Endothelial cell of umbilical vein (primary cell): ENCODE data around the gene EXT2. TPM values are rescaled to one million over a fixed set of nuclear protein-coding genes. Genes with fewer than 3 reads are reported as not detected.
A peak's percentile ranks its signal among the peaks of the same experiment; 100 is the strongest.

Source experiments
- BruUV-seq: library from RNA; stranded (reverse); fragments of 400-500 nt; replicated peaks from 2 replicates; lab custom pipeline; 2021; lab: Mats Ljungman, UMichigan
- CTCF ChIA-PET: fragments of 300-600, 350-600 bp; sonication (Branson Sonifier 250); formaldehyde crosslinking; loops from one replicate; lab custom pipeline; 2021; ENCODE audit warnings: antibody characterized with exemption, inconsistent platforms; lab: Charles Lee
- POLR2A ChIA-PET: fragments of 300-600, 350-600 bp; sonication (Branson Sonifier 250); formaldehyde crosslinking; loops from one replicate; lab custom pipeline; 2021; ENCODE audit warnings: antibody characterized with exemption, inconsistent platforms; lab: Charles Lee
- DNase-seq: peaks from one replicate; pipeline ENCODE4 v3.0.0-alpha.2; 2011; ENCODE audit warnings: low read depth, low spot score
- FAIRE-seq: peaks from 2 replicates; lab custom pipeline; 2011; peaks lifted over from hg19 to GRCh38; lab: Jason Lieb, UNC
- H2AFZ ChIP-seq: 2 replicates; pipeline ENCODE4 v1.6.0; 2012; ENCODE audit warnings: low read depth, low read length, control low read depth, inconsistent platforms
- H3K27ac ChIP-seq: 2 replicates; pipeline ENCODE4 v1.5.1; 2011; ENCODE audit warnings: low read depth, mild to moderate bottlenecking, control low read depth, low read length, moderate library complexity; ENCODE audit not compliant: insufficient read depth
- H3K27me3 ChIP-seq, 2 experiments: 2 replicates each; pipeline versions ENCODE4 v1.6.0 to v1.6.1; 2011; ENCODE audit warnings: low read length in 2 of 2, mixed read lengths in 1 of 2; ENCODE audit not compliant: control insufficient read depth in 2 of 2, insufficient read depth in 2 of 2
- H3K36me3 ChIP-seq, 2 experiments: 2 replicates in 1 of 2; 3 replicates in 1 of 2; pipeline ENCODE4 v1.5.1; 2011; ENCODE audit warnings: low read length in 2 of 2, mild to moderate bottlenecking in 1 of 2, moderate library complexity in 1 of 2; ENCODE audit not compliant: control insufficient read depth in 2 of 2, insufficient read depth in 2 of 2; ENCODE audit errors: extremely low read depth in 1 of 2
- H3K4me1 ChIP-seq: 3 replicates; pipeline ENCODE4 v1.5.1; 2011; ENCODE audit warnings: mild to moderate bottlenecking, low read length; ENCODE audit not compliant: control insufficient read depth, insufficient read depth; ENCODE audit errors: extremely low read depth
- H3K4me2 ChIP-seq: 2 replicates; pipeline ENCODE4 v1.6.1; 2011; ENCODE audit warnings: low read length, control low read depth, mixed read lengths; ENCODE audit not compliant: insufficient read depth
- H3K4me3 ChIP-seq, 3 experiments: fragments of 200-600 bp in 1 of 3; sonication (generic), shearing (Covaris generic) in 1 of 3; replicated peaks in 1 of 3; 2 replicates each; pipeline ENCODE4 v1.5.1; 2011 to 2016; ENCODE audit warnings: control low read depth in 3 of 3, low read length in 3 of 3, mild to moderate bottlenecking in 2 of 3, inconsistent platforms in 1 of 3, low read depth in 1 of 3, moderate library complexity in 1 of 3; ENCODE audit not compliant: insufficient read depth in 1 of 3
- H3K79me2 ChIP-seq: 2 replicates; pipeline ENCODE4 v1.6.0; 2012; ENCODE audit warnings: low read length, inconsistent platforms; ENCODE audit not compliant: control insufficient read depth, insufficient read depth
- H3K9ac ChIP-seq: replicated peaks from 2 replicates; pipeline ENCODE3; 2011; ENCODE audit warnings: low read length, control low read depth; ENCODE audit not compliant: insufficient read depth; ENCODE audit errors: extremely low read depth
- H3K9me1 ChIP-seq: replicated peaks from 3 replicates; pipeline ENCODE4 v1.6.0; 2011; ENCODE audit warnings: mild to moderate bottlenecking, low read length; ENCODE audit not compliant: control insufficient read depth, insufficient read depth; ENCODE audit errors: extremely low read depth
- H3K9me3 ChIP-seq: replicated peaks from 2 replicates; pipeline ENCODE4 v1.5.1; 2012; ENCODE audit warnings: low read length, inconsistent platforms; ENCODE audit not compliant: control insufficient read depth, insufficient read depth
- H4K20me1 ChIP-seq: replicated peaks from 2 replicates; pipeline ENCODE3; 2011; ENCODE audit warnings: mild to moderate bottlenecking, low read length; ENCODE audit not compliant: control insufficient read depth, insufficient read depth; ENCODE audit errors: extremely low read depth
- EZH2 ChIP-seq: IDR thresholded peaks from 2 replicates; pipeline ENCODE4 v1.6.1; 2012; ENCODE audit warnings: borderline replicate concordance, low read depth, mild to moderate bottlenecking, moderate library complexity, low read length, inconsistent platforms; ENCODE audit not compliant: severe bottlenecking
- FOS ChIP-seq: IDR thresholded peaks from 2 replicates; pipeline ENCODE4 v1.6.1; 2011; ENCODE audit warnings: mild to moderate bottlenecking, low read length, moderate library complexity, borderline replicate concordance; ENCODE audit not compliant: insufficient read depth
- GATA2 ChIP-seq: IDR thresholded peaks from 2 replicates; pipeline ENCODE4 v1.7.0; 2011; ENCODE audit warnings: low read depth, mild to moderate bottlenecking, moderate library complexity, mixed read lengths, low read length; ENCODE audit not compliant: insufficient read length, insufficient read depth
- JUN ChIP-seq: IDR thresholded peaks from 2 replicates; pipeline ENCODE4 v1.6.1; 2011; ENCODE audit warnings: borderline replicate concordance, low read depth; ENCODE audit not compliant: insufficient read length, insufficient read depth
- MYC ChIP-seq: IDR thresholded peaks from one replicate; pipeline ENCODE4 v1.6.1; 2011; ENCODE audit warnings: mild to moderate bottlenecking, low read depth, low read length
- POLR2A ChIP-seq: IDR thresholded peaks from 2 replicates; pipeline ENCODE4 v1.6.1; 2012; ENCODE audit warnings: low read depth, mild to moderate bottlenecking, control low read depth, low read length
- dilution Hi-C: fragments of 300-500 bp; cut with MboI; formaldehyde crosslinking; loops from one replicate; pipeline ENCODE4 v1.15.0; 2019; ENCODE audit warnings: low sequenced_read_pairs; ENCODE audit not compliant: extremely low pct_ligation_motif_present
- intact Hi-C: fragments of 100-400 bp; cut with micrococcal nuclease; formaldehyde crosslinking; loops from one replicate; pipeline ENCODE4 v1.10.0; 2022
- polyA plus RNA-seq, 4 experiments: library from polyadenylated mRNA; depleted of rRNA in 3 of 4; stranded (reverse) in 3 of 4; unstranded in 1 of 4; fragments of >200 nt; gene quantifications; 2 replicates each; pipeline versions ENCODE4 v1.2.1 to v1.2.3, GENCODE V29; 2011 to 2012; ENCODE audit warnings: missing spikeins in 1 of 4
- total RNA-seq: library from RNA; stranded (reverse); gene quantifications from 2 replicates; pipeline ENCODE4 v1.2.3, GENCODE V29; 2021
- TF ChIP-seq, protein P1 (sequence below): IDR thresholded peaks from 2 replicates; pipeline ENCODE4 v1.6.1; 2011; ENCODE audit not compliant: insufficient read depth, insufficient read length

The EXT2 gene
- total and polyA plus RNA-seq, 2 donors (not counting 3 experiments of a cell fraction or from before 2014, with no cell fraction given), result 50.9 to 60.3 TPM

DNA sequence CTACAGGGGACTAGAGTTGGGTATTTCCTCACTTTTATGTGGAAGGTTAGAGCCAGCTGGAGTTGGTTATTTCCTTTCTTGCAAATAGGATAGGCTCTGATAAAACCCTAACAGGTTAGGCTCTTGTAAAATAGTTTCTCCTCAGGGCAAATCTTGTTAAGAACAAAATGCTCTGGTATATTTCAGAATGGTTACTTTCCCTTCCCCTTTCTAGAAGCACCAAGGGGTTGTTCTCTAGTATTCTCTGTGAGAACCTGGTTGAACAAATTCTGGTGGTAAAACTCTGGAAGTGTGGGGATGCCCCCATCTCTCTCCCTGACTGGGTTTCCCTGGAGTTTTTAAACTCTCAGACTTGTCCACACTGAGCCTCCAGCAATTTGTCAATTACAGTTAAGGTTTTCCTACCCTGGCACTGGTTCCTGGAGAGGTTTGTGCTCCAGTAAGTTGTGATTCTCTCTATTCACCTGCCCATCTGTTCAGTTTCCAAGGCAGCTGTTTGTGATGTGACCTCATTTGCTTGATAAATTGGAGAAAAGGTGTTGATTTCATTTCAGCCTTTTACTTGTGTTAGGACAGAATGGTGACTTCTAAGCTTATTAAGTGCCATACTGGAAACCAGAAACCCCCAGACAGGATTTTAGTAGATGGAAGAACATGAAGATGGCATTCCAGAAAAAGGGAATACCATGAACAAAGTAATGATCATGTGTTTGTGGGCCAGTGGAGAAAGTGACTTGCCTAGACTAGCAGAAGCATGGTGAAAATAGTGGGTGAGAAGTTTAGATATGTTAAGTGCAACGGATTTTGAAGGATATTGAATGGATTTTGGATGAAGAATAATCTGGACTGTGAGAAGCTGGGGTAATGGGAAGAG lies 64.6 kb downstream of the EXT2 start:
- Histone ChIP-seq H3K9me3 (no peaks in the 10 kb centered on the region), H4K20me1 (no peaks in the 10 kb centered on the region), H3K9me1 (no peaks in the 10 kb centered on the region), H3K9ac (no peak overlapping the region), H3K4me3 (no peak overlapping the region), H2AFZ (no peak overlapping the region), H3K27ac (no peak overlapping the region), H3K4me1 (no peaks in the 10 kb centered on the region), H3K27me3 (no peaks in the 10 kb centered on the region), H3K79me2 (no peaks in the 10 kb centered on the region), H3K4me2 (no peak overlapping the region), H3K36me3 (no peaks in the 10 kb centered on the region)
- FAIRE-seq (peak; percentile 43), DNase-seq (no peak)
- intact Hi-C loops, result no loop called here
- BruUV-seq, result no TSS peak
- no peak for TF ChIP-seq MYC
- no peak for TF ChIP-seq EZH2
- TF ChIP-seq JUN, result no peak
- TF ChIP-seq GATA2, result no peak
- TF ChIP-seq, protein P1, sequence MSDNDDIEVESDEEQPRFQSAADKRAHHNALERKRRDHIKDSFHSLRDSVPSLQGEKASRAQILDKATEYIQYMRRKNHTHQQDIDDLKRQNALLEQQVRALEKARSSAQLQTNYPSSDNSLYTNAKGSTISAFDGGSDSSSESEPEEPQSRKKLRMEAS, result no peak
- TF ChIP-seq POLR2A, result no peak
- TF ChIP-seq FOS, result no peak
- ChIA-PET CTCF (interaction anchor here (1.0 kb wide), 1 partner anchor 26 kb away, joined by 3 read pairs; no protein-coding TSS in a partner anchor), POLR2A (no interaction called here)
- dilution Hi-C loops, result no loop called here
